Measurements from ENCODE around the gene ATP8A2. TPM values are rescaled to one million over a fixed set of nuclear protein-coding genes. Genes with fewer than 3 reads are reported as not detected.

Gene ATP8A2
- total and polyA plus RNA-seq, 9 of the 15 experiments (the other 6 are each of a cell fraction or from before 2014, with no cell fraction given) = under 0.01 to 0.33 (median 0.06) TPM; not detected in 4

DNA sequence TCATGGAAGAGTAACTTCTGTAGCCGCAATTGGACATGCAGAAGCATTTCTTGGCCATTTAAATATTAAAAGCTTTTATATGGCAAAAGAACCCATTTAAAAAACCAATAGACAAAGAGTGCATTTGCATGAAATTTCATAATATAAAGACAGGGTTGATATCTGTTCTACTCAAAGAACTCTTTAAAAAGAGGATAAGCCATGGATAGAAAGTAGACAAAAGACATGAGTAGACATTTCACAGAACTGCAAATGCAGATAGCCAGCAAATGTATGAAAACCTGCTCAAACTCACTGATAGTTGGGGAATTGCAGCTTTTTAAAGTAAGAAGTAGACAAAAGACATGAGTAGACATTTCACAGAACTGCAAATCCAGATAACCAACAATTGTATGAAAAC is 462.0 kb downstream of the ATP8A2 start (continued):
- TF ChIP-seq, protein P1, sequence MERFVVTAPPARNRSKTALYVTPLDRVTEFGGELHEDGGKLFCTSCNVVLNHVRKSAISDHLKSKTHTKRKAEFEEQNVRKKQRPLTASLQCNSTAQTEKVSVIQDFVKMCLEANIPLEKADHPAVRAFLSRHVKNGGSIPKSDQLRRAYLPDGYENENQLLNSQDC (CRISPR knock-in tag; IDR thresholded peaks at IDR 0.05) = no peak
- TF ChIP-seq EP400 (IDR thresholded peaks at IDR 0.05) (no peak), RFX1 (IDR thresholded peaks at IDR 0.05) (no peak), GABPA (tag; conservative IDR thresholded peaks at IDR 0.05; ENCODE audit: low read depth) (no peak), U2AF2 (optimal IDR thresholded peaks at IDR 0.05; ENCODE audit: low read depth, low read length) (no peak), KHSRP (IDR thresholded peaks at IDR 0.05) (no peak), NFATC3 (IDR thresholded peaks at IDR 0.05) (no peak), ESRRA (IDR thresholded peaks at IDR 0.05; ENCODE audit: borderline replicate concordance, low read depth) (no peak)

DNA sequence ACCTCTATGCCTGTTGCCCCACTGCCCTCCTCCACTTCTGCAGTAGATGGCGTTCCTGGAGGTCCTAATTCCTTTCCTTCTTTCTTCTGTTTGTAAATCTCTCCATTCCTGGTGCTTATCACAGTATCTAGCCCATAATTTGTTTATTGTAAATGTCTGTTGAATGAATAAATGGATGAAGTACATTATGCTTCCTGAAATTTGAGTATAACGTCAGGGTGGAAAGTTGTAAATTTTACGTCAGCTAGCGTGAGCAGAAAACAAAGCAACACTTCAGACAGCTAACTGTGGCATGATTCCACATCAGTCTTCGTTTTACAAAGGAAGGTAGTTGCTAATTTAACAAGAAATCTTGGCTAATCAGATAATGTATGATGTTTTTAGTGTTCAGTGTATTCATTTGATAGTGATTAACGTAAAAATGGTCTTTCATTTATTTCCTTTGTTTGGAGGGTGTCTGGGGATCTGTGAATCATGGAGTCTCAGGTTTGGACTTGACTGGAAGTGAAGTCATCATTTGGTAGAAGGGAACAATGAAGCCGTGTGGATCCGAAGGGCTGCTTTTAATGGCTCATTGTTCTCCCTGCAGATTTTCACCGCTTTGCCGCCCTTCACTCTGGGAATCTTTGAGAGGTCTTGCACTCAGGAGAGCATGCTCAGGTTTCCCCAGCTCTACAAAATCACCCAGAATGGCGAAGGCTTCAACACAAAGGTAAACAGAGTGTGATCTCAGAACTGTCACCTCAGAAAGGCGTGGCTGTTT is 465.0 kb downstream of the ATP8A2 start:
- POLR2A ChIA-PET = interaction anchor here (0.7 kb wide), 1 partner anchor 1110 kb away, joined by 3 read pairs; no protein-coding TSS in a partner anchor
- H3K27me3 ChIP-seq (ENCODE audit: control insufficient read depth in 2 of 2, insufficient read depth in 2 of 2, low read length in 2 of 2) = peaks cover 0 to 6% of the 10 kb centered on the region in 2 experiments; a peak in 1 of 5 replicates
- WGBS (ENCODE audit: insufficient coverage, low coverage, missing lambda C conversion rate) = 0% methylated on average over 12 of the region's 12 CpGs
- no peak overlapping the region for H3K9ac ChIP-seq (ENCODE audit: insufficient read depth in 1 of 2, low read depth in 2 of 2, low read length in 2 of 2)
- no peak for FAIRE-seq
- no peak overlapping the region for H2AFZ ChIP-seq (ENCODE audit: low read depth, low read length)
- no peaks in the 10 kb centered on the region for H4K20me1 ChIP-seq (replicated peaks; ENCODE audit: control insufficient read depth, insufficient read depth, low read length)
- no peak overlapping the region for H3K4me3 ChIP-seq
- intact Hi-C loops (cut with micrococcal nuclease) = no loop called here
- no peak overlapping the region for H3K27ac ChIP-seq (ENCODE audit: extremely low read depth, low read depth, low read length)
- no TSS peak for BruUV-seq (replicated peaks)
- no peaks in the 10 kb centered on the region for H3K79me2 ChIP-seq (ENCODE audit: control insufficient read depth, insufficient read depth, low read length)
- DNase-seq (ENCODE audit: extremely low read depth in 1 of 4, low spot score in 3 of 4) = no peak
- no peak for ATAC-seq
- TF ChIP-seq ESRRA (IDR thresholded peaks at IDR 0.05; ENCODE audit: borderline replicate concordance, low read depth) (no peak), ATF7 (IDR thresholded peaks at IDR 0.05) (no peak)
- no peaks in the 10 kb centered on the region for H3K9me3 ChIP-seq (replicated peaks; ENCODE audit: control insufficient read depth, insufficient read depth, low read depth, low read length)
- H3K36me3 ChIP-seq (ENCODE audit: control insufficient read depth, insufficient read depth, low read length) = no peaks in the 10 kb centered on the region
- H3K4me2 ChIP-seq (ENCODE audit: insufficient read depth, low read length) = no peak overlapping the region
- no peaks in the 10 kb centered on the region for H3K4me1 ChIP-seq (replicated peaks in 1 of 2; ENCODE audit: control insufficient read depth in 2 of 2, insufficient read depth in 2 of 2, low read length in 2 of 2)
- CTCF ChIA-PET (ENCODE audit: low intra/inter-chr PET ratio) = no interaction called here
- in situ Hi-C loops (cut with MboI) = no loop called here
- H3K9me1 ChIP-seq (ENCODE audit: control insufficient read depth, insufficient read depth, low read length) = no peaks in the 10 kb centered on the region

Measured in K562 (cell line).